HG02970 (cell line): Measurements from ENCODE around the gene TTC13.

ENCODE experiments used
- ATAC-seq: cut with Tn5 transposase; IDR thresholded peaks from one replicate; pipeline ENCODE4 v1.9.1; 2021; ENCODE audit warnings: mild to moderate bottlenecking, moderate library complexity, moderate number of reproducible peaks; ENCODE audit not compliant: unreplicated experiment, low FRiP score

TTC13 gene

GRCh38 chr1:230858918-230859729, 119.5 kb downstream of the TTC13 start:
- no peak for ATAC-seq

GRCh38 chr1:230858236-230858820, 120.3 kb downstream of the TTC13 start:
- ATAC-seq, result no peak

- ATAC-seq, result no peak
Observed at GRCh38 chr1:230857822-230858221, 120.8 kb downstream of the TTC13 start.

GRCh38 chr1:230857077-230857476, 121.6 kb downstream of the TTC13 start:
- ATAC-seq, result no peak
